Measurements from ENCODE around the gene KIAA0040. TPM values are rescaled to one million over a fixed set of nuclear protein-coding genes. Genes with fewer than 3 reads are reported as not detected.

Gene KIAA0040
- total RNA-seq, 2 donors from 2014 or later, result 21.2 to 23.4 TPM

DNA sequence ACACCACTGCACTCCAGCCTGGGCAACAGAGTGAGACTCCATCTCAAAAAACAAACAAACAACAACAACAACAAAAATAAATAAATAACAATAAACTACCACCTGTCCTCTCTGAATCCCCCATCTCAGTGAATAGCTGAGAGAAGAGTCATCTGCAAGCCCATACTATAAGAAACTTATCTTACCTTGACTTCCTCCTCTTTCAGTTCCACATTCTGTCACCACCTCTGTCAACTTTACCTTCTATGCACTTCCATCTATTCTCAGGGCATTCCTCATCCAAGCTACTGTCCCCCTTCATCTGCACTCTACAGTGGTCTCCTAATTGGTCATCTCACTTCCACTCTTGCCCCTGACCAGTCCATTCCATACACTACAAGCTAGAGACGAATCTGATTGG is 58.1 kb downstream of the KIAA0040 start:
- Mint-ChIP-seq H3K9me3 (no peaks in the 10 kb centered on the region), H3K36me3 (no peaks in the 10 kb centered on the region)

DNA sequence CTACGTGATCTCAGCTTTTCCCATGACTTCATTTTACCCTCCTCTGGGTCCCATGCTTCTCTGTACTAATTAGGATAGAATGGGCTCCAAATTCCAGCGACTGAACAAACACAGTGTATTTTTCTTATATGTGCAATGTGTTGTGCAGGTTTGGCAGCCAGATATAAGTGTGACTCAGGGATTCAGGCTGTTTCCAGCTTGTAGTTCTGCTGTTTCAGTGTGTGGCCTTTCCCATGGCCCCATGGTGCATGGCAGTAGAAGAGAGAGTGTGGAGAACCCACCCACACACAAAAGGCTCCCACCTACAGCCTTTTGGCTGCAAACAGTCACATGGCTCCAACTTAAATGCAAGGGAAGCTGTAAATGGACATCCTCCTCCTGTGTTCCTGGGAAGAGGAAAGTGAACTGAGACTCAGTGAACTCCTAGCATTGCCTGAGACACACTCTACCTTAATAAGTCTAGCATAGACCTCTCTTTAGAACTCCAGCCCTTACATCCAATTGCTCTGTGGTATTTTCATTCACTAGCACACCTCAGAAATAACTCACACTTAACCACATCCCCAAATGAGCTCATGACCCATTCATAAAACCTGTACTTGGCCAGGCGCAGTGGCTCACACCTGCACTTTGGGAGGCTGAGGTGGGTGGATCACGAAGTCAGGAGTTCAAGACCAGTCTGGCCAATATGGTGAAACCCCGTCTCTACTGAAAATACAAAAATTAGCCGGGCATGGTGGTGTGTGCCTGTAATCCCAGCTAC is 58.7 kb downstream of the KIAA0040 start:
- ATAC-seq, result peak; percentile 44 to 71
- no peak for DNase-seq (ENCODE audit: low spot score in 2 of 2)
- Mint-ChIP-seq H3K9me3 (no peaks in the 10 kb centered on the region), H3K27ac (no peak overlapping the region), H3K36me3 (no peaks in the 10 kb centered on the region)

More for the DNA sequence above, 58.1 kb downstream of the KIAA0040 start:
- H3K27ac Mint-ChIP-seq, result no peak overlapping the region
- DNase-seq (ENCODE audit: low spot score in 2 of 2) (no peak), ATAC-seq (no peak)

DNA sequence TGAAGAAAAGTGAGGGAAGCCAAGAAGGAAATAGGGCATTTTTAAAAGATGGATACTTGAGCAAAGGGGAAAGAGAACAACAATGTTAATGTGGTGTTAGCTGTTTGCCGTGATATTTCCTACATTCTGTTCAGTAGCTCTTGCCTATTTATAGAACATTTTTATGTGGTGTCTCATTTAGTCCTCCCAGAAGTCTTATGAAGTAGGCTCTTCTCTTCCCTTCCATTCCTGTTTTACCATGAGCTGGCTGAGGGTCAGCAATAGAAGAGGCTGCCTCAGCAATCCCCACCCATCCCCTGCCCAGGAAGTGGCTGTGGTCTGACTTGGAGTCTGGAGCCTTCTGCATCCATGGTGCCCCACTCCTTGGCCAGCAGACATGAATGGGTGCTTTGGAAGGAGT is 60.1 kb downstream of the KIAA0040 start:
- ATAC-seq (no peak), DNase-seq (ENCODE audit: low spot score in 2 of 2) (no peak)
- Mint-ChIP-seq H3K27ac (no peak overlapping the region), H3K36me3 (no peaks in the 10 kb centered on the region), H3K9me3 (no peaks in the 10 kb centered on the region)

DNA sequence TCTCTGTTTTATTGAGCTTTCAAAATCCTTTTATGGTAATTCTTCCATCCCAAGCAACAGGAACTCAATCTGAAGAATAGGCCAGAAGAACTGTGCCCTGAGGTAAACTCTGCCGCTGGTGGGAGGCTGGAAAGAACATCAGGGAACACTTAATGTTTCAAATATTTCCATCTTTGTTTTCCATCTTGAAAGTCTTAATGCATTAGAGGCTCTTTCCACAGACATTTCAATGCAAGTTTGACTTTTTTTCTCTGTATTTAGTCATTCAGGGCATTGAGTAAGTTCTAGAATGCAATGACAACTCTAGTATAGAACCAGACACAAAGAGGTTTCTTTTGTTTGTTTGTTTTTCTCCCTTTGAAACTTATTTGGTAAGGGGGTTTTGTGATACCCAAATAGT is 61.5 kb downstream of the KIAA0040 start:
- ATAC-seq (peak in 1 of 2 donors; percentile 51), DNase-seq (ENCODE audit: low spot score in 2 of 2) (no peak)

DNA sequence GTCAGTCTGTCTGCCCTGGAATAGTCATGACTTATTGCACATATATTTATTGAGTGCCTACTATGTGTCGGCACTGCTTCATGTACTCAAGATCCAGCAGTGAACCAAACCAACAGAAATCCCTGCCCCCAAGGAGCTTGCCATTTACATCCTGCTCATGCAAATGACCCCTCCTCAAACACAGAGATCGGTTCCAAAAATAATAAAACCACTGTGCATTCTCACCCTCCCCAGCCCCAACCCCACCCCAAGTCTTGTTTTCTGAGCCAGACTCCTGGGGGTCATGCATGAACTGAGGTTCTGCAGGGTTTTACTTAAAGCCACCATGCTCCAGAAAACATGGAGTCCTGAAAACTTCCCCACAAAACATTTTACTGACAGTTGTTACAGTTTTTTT is 61.9 kb downstream of the KIAA0040 start:
- no peaks in the 10 kb centered on the region for H3K36me3 Mint-ChIP-seq
- ATAC-seq (no peak), DNase-seq (ENCODE audit: low spot score in 2 of 2) (no peak)
- H3K27ac Mint-ChIP-seq, result no peak overlapping the region
- no peaks in the 10 kb centered on the region for H3K9me3 Mint-ChIP-seq

More for the DNA sequence above, 61.5 kb downstream of the KIAA0040 start:
- Mint-ChIP-seq H3K27ac (peak overlapping the region in 1 of 2 donors; percentile 11), H3K9me3 (no peaks in the 10 kb centered on the region), H3K36me3 (no peaks in the 10 kb centered on the region)

DNA sequence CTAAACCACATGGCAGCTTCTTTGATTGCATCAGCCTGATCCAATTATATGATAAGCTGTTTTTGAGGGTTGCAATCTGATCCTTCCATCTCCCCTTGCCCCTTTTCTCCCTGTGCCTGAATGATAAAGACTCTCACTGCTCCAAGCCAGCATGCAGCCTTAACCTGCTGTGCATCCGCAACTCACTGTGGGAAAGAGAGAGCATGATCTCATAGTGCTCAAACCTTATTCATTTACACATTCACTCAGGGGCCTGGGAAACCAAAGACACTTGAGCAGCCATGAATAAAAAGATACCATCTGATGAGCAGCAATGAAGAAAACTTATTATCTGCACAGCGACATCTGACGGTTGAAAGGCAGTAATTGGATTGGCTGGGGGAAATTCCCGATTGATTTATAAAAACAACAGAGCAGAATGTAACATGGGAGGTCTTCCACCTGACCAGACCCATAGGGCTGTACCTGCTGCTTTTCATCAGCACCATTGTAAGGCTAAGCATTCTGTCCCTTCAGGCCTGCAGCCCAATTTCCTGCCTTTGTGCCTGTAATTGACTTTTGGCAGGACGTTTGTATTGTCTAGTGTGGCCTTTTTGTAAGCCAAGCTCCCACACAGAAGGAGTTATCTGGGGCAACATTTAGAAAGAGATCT is 62.5 kb downstream of the KIAA0040 start:
- ATAC-seq, result no peak
- H3K36me3 Mint-ChIP-seq, result no peaks in the 10 kb centered on the region
- no peak for DNase-seq (ENCODE audit: low spot score in 2 of 2)
- H3K9me3 Mint-ChIP-seq, result no peaks in the 10 kb centered on the region
- no peak overlapping the region for H3K27ac Mint-ChIP-seq

DNA sequence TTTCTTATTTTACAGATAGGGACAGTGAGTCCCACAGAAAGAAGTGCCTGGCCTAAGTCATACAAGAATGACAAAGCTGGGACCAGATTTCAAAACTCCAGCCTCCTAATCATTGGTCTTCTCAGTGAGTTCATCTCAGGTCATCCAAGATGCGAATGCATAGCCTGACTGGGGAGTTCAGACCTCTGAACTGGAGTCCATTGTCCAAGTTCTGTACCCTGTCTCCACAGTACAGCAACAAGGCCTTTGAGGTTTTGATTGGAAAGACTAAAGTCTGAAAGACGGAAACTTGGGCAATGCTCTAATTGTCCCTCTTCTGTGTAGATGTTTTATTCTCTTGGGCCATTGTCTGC is 63.0 kb downstream of the KIAA0040 start:
- ATAC-seq (no peak), DNase-seq (ENCODE audit: low spot score in 2 of 2) (no peak)
- no peaks in the 10 kb centered on the region for H3K9me3 Mint-ChIP-seq
- H3K36me3 Mint-ChIP-seq, result no peaks in the 10 kb centered on the region
- no peak overlapping the region for H3K27ac Mint-ChIP-seq

DNA sequence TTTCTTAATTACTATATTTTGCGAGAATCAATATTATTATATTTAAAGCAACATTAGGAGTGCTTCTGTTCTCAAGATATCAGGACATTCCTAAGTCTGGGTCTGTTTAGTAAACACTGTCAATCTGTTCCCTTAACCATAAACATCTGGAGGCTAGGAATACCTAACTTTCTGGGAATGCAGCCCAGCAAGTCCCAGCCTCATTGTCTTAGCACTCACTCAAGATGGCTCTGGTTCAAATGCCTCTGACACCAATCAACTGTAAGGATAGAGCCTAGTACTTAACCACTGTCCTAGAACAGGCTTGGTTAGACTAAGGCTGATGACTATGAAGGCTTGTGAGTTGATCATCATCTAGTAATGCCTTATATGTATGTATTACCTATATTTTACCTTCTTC is 63.4 kb downstream of the KIAA0040 start:
- DNase-seq (ENCODE audit: low spot score in 2 of 2) (no peak), ATAC-seq (no peak)
- no peak overlapping the region for H3K27ac Mint-ChIP-seq
- no peaks in the 10 kb centered on the region for H3K9me3 Mint-ChIP-seq
- H3K36me3 Mint-ChIP-seq, result no peaks in the 10 kb centered on the region

DNA sequence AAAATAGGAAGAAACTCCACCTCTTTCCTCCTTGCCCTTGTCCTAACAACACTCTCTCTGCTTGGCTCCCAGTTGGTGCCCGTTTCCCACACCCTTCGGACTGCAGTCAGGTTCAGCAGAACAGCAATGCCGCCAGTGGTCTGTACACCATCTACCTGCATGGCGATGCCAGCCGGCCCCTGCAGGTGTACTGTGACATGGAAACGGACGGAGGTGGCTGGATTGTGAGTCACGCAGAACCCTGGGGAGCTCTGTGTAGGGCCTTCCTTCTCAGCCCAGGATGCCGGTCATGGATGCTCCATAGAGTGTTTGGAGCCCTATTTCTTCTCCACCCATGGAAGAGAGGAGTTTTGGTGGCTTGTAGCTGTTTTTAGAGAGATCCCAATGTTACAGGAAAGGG is 64.1 kb downstream of the KIAA0040 start:
- H3K9me3 Mint-ChIP-seq, result no peaks in the 10 kb centered on the region
- no peaks in the 10 kb centered on the region for H3K36me3 Mint-ChIP-seq
- DNase-seq (ENCODE audit: low spot score in 2 of 2) (no peak), ATAC-seq (no peak)
- H3K27ac Mint-ChIP-seq, result no peak overlapping the region

DNA sequence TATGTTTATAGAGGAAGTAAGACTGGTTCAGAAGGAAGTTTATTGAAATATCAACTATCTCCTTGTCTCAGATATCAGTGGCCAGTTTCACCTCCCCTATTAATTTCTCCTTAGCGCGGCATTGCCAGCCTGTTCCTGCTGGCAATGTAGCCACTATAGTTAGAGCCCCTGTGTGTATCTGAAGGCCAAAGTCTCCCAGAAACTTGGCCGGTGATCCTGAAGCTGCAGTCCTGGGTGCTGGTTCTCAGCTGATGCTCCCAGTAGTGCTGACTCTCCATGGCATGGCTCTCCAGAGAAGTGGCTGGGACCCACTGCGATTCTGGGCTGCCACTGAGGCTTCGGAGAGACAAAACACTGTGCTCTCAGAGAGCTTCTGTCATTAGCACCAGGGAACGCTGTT is 65.0 kb downstream of the KIAA0040 start:
- H3K27ac Mint-ChIP-seq, result no peak overlapping the region
- H3K9me3 Mint-ChIP-seq, result no peaks in the 10 kb centered on the region
- no peaks in the 10 kb centered on the region for H3K36me3 Mint-ChIP-seq
- DNase-seq (ENCODE audit: low spot score in 2 of 2) (no peak), ATAC-seq (no peak)

DNA sequence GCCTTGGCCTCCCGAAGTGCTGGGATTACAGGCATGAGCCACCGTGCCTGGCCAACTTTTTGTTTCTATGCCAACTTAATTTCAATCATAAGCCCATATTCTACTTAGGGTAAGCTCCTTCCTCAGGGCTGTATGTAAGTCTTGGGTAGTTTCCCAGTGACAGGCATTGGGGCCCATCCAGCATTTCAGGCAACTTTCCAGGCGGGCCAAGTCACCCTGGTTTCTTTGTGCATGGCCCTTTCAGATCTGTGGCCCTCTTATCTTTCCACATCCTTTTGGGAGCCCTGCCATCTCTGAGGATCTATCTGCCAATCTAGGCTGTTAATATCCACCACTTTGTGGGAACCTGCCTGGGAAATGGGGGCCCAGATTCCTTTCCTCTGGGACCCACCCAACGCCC is 66.2 kb downstream of the KIAA0040 start:
- H3K9me3 Mint-ChIP-seq, result no peaks in the 10 kb centered on the region
- ATAC-seq (no peak), DNase-seq (ENCODE audit: low spot score in 2 of 2) (no peak)
- no peaks in the 10 kb centered on the region for H3K36me3 Mint-ChIP-seq
- H3K27ac Mint-ChIP-seq, result no peak overlapping the region

DNA sequence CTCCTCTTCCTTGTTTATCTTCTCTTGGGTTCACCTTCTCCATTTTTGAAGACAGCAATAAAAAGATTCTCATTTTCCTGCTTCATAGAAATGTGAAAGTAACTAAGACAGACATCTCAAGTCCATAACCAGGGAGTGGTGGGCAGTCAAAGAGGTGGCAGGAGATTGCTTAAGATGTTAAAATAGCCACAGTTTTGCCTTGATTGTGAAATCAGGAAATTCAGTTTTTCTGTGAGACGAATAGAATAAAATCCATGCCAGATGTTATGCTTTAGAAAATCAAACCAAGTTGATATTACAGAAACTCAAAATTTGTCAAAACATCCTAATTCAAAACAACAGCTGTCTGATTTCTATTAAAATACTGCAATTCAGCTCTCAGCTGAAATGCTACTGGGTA is 67.7 kb downstream of the KIAA0040 start:
- no peak overlapping the region for H3K27ac Mint-ChIP-seq
- H3K36me3 Mint-ChIP-seq, result no peaks in the 10 kb centered on the region
- DNase-seq (ENCODE audit: low spot score in 2 of 2) (no peak), ATAC-seq (no peak)
- H3K9me3 Mint-ChIP-seq, result no peaks in the 10 kb centered on the region

DNA sequence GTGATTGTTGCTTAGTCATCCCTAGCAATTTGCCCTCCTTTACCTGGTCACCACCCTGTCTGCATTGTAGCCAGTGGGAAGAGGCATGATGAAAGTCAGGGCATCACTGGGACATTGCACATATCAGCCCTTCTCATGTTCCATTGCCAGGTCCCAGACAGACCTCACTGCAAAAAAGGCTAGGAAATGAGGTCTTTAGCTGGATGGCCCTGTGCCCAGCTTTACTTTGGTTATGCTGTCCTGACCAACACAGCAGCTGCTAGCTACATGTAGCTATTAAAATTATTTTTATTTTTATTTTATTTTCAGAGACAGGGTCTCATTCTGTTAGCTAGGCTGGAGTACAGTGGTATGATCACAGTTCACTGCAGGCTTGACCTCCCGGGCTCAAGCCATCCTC is 72.1 kb downstream of the KIAA0040 start:
- no peak for ATAC-seq
- H3K27ac Mint-ChIP-seq, result no peak overlapping the region
- no peaks in the 10 kb centered on the region for H3K36me3 Mint-ChIP-seq
- H3K9me3 Mint-ChIP-seq, result no peaks in the 10 kb centered on the region
- no peak for DNase-seq (ENCODE audit: low spot score in 2 of 2)

DNA sequence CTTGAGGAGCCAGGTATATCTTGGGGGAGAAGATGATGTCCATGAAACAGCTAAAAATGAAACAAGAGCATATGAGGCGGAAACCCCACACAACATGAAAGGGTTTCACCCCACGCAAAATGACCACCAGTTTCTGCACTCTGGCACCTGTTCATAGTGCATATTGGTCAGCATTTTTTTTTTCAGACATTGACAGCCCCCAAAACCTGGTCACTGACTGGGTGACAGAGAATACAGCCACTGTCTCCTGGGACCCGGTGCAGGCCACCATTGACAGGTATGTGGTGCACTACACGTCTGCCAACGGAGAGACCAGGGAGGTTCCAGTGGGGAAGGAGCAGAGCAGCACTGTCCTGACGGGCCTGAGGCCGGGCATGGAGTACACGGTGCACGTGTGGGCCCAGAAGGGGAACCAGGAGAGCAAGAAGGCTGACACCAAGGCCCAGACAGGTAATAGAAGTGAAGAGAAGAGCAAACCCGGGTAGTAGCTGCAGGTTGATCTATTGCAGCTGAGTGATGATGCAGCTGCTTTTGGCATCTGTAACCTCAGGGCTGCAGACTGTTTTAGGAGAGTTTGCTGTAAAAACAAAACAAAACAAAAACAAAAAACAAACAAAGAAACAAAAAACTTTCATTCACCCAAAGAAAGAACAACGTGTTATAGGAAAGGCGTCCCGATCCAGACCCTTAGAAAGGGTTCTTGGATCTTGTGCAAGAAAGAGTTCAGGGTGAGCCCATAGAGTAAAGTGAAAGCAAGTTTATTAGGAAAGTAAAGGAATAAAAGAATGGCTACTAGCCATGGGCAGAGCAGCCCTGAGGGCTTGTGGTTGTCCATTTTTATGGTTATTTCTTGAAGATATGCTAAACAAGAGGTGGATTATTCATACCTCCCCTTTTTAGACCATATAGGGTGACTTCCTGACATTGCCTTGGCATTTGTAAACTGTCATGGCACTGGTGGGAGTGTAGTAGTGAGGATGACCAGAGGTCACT is 73.9 kb downstream of the KIAA0040 start:
- ATAC-seq (no peak), DNase-seq (ENCODE audit: low spot score in 2 of 2) (no peak)
- Mint-ChIP-seq H3K27ac (no peak overlapping the region), H3K9me3 (peaks cover 5 to 10% of the 10 kb centered on the region in 2 donors), H3K36me3 (peaks cover 0 to 7% of the 10 kb centered on the region in 2 donors)

DNA sequence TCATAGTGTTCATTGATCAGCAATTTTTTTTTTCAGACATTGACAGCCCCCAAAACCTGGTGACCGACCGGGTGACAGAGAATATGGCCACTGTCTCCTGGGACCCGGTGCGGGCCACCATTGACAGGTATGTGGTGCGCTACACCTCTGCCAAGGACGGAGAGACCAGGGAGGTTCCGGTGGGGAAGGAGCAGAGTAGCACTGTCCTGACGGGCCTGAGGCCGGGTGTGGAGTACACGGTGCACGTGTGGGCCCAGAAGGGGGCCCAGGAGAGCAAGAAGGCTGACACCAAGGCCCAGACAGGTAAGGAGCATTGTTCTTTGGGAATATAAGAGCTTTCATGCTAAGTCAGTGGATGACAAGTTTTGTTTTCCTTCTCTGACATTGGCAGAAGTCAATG is 75.7 kb downstream of the KIAA0040 start:
- DNase-seq (ENCODE audit: low spot score in 2 of 2), result no peak
- Mint-ChIP-seq H3K36me3 (peaks cover 0 to 15% of the 10 kb centered on the region in 2 donors), H3K27ac (no peak overlapping the region), H3K9me3 (peaks cover 11 to 19% of the 10 kb centered on the region in 2 donors)
- no peak for ATAC-seq

DNA sequence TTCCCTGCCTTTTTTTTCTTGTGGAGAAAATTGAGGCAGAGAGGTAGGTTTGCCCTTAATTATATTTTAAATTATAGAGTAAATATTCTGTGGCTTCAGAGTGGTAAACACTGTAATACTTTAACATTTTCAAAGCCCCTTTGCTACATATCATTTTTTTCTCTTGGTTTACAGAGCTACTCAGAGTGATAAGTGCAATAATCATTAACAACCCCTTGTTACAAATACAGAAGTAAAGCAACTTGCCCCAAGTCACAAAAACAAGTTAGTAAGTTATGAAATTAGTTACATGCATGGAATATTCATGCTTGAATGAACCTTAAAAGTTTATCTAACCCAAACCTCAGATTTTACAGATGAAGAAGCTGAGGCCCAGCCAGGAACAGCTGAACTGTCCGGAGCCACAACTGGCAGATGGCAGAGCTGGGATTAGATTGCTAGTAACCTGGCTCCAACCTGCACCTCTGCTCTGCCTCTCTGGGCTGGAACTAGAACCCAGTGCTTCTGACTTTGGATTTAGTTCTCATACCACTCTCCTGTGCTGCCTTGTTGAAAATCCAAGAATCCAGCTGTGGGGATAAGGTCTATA is 76.3 kb downstream of the KIAA0040 start:
- H3K9me3 Mint-ChIP-seq, result peaks cover 11 to 19% of the 10 kb centered on the region in 2 donors
- no peak for ATAC-seq
- DNase-seq (ENCODE audit: low spot score in 2 of 2), result no peak
- H3K36me3 Mint-ChIP-seq, result peaks cover 0 to 15% of the 10 kb centered on the region in 2 donors
- H3K27ac Mint-ChIP-seq, result no peak overlapping the region

DNA sequence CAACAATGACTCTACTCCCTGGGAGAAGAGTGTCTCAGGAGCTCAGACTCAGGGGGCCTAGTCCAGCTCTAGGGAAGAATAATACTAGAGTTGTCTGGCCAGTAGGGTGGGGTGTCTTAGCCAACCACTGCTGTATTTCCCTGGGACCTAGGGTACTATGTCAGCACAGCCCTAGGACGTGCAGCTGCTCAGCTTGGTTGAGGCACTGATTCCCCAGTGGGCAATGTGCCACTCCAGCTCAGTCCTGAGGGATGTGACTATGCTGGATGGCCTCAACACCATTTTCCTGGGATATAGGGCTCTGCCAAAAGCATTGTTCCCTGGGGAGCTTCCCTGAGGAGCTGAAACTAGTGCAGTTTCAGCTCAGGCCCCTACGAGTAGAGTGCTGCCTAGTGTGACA is 77.6 kb downstream of the KIAA0040 start:
- DNase-seq (ENCODE audit: low spot score in 2 of 2) (no peak), ATAC-seq (no peak)
- Mint-ChIP-seq H3K36me3 (peaks cover 0 to 15% of the 10 kb centered on the region in 2 donors), H3K27ac (no peak overlapping the region), H3K9me3 (peaks cover 11 to 19% of the 10 kb centered on the region in 2 donors)
